Body of pancreas (tissue), 4 donors: ENCODE measurements around the gene BACE2. TPM values are rescaled to one million over a fixed set of nuclear protein-coding genes. Genes with fewer than 3 reads are reported as not detected.

Experiments used
- ATAC-seq: fragments of 150-250 bp; one replicate; pipeline ENCODE4 v1.9.1; 2016
- DNase-seq, 4 donors: peaks; one replicate each; pipeline ENCODE4 v3.0.0-alpha.2; 2019
- H3K27ac ChIP-seq, 4 donors: fragments of 200-600 bp; sonication (generic); 1 replicate in 3 of 4; 2 replicates in 1 of 4; pipeline versions ENCODE4 v1.5.1 to v1.6.1; 2016 to 2019; ENCODE audit warnings: mild to moderate bottlenecking in 1 of 4, mixed read lengths in 1 of 4, moderate library complexity in 1 of 4
- H3K27me3 ChIP-seq, 2 donors: fragments of 200-600 bp; sonication (generic); one replicate each; pipeline ENCODE4 v1.6.0; 2016; ENCODE audit warnings: mild to moderate bottlenecking in 1 of 2
- H3K36me3 ChIP-seq, 2 donors: fragments of 200-600 bp; sonication (generic); replicated peaks in 1 of 2; 2 replicates each; pipeline ENCODE4 v1.5.1; 2016; ENCODE audit warnings: low read depth in 2 of 2; ENCODE audit not compliant: insufficient read depth in 1 of 2
- H3K4me1 ChIP-seq: fragments of 200-600 bp; sonication (generic); one replicate; pipeline ENCODE4 v1.6.0; 2016
- H3K4me3 ChIP-seq, 2 donors: fragments of 200-600 bp; sonication (generic); 1 replicate in 1 of 2; 2 replicates in 1 of 2; pipeline ENCODE4 v1.5.1; 2016 to 2019
- H3K9me3 ChIP-seq, 3 donors: fragments of 200-600 bp; sonication (generic); 1 replicate in 2 of 3; 2 replicates in 1 of 3; pipeline ENCODE4 v1.5.1; 2016
- CTCF ChIP-seq, 7 experiments: fragments of 450-650 bp in 4 of 7; fragments of 200-600 bp in 3 of 7; sonication (generic) in 3 of 7; IDR thresholded peaks; one replicate each; pipeline ENCODE4 v1.5.1; 2016 to 2019; ENCODE audit warnings: antibody characterized with exemption in 7 of 7
- POLR2A ChIP-seq, 3 donors: fragments of 450-650 bp; IDR thresholded peaks; one replicate each; pipeline ENCODE4 v1.6.1; 2016; ENCODE audit warnings: antibody characterized with exemption in 3 of 3, mild to moderate bottlenecking in 2 of 3
- WGBS, 2 donors: methylation state at CpG; one replicate each; pipeline ENCODE4 v1.1.5; 2017; 5-methylcytosine and 5-hydroxymethylcytosine counted together
- intact Hi-C: fragments of 100-400 bp; cut with DNase I; formaldehyde crosslinking; loops from one replicate; pipeline ENCODE4 v1.15.1; 2023
- total RNA-seq, 2 donors: library from RNA; depleted of rRNA; stranded (reverse); fragments of >200 nt; gene quantifications; one replicate each; pipeline ENCODE4 v1.1.0, GENCODE V29; 2016

The BACE2 gene
- total RNA-seq, 2 donors from 2014 or later: 86.4 to 107 TPM

GRCh38 chr21:41317458-41317857 is 149.5 kb downstream of the BACE2 start:
- WGBS, 2 donors: 17 to 24% methylated on average over 10 of the region's 10 CpGs
- intact Hi-C loops: no loop called here
- ATAC-seq: peak; percentile 45
- Histone ChIP-seq H3K27ac (peak overlapping the region; percentile 85 to 95 (median 92)), H3K9me3 (peaks cover 0 to 4% (median 0%) of the 10 kb centered on the region in 3 donors), H3K4me3 (peak overlapping the region; percentile 44 to 53), H3K4me1 (peaks cover 60% of the 10 kb centered on the region), H3K27me3 (no peaks in the 10 kb centered on the region), H3K36me3 (no peaks in the 10 kb centered on the region)
- TF ChIP-seq CTCF (IDR thresholded peaks at IDR 0.05) (no peak), POLR2A (IDR thresholded peaks at IDR 0.05) (peak in 2 of 3 donors; percentile 23 to 34)
- DNase-seq: peak; percentile 47 to 55 (median 50)

- intact Hi-C loops: no loop called here
- WGBS, 2 donors: 75 to 78% methylated on average over 9 of the region's 9 CpGs
- ATAC-seq: no peak
- Histone ChIP-seq H3K36me3 (no peaks in the 10 kb centered on the region), H3K27ac (peak overlapping the region in 3 of 4 donors; percentile 54 to 93 (median 92)), H3K27me3 (no peaks in the 10 kb centered on the region), H3K4me3 (no peak overlapping the region), H3K4me1 (peaks cover 67% of the 10 kb centered on the region), H3K9me3 (peaks cover 0 to 4% (median 0%) of the 10 kb centered on the region in 3 donors)
- DNase-seq: peak in 1 of 4 donors; percentile 43
- TF ChIP-seq CTCF (IDR thresholded peaks at IDR 0.05) (no peak), POLR2A (IDR thresholded peaks at IDR 0.05) (no peak)
These were observed 150.3 kb downstream of the BACE2 start for GRCh38 chr21:41318218-41318617.

GRCh38 chr21:41319273-41319672 is 151.3 kb downstream of the BACE2 start:
- Histone ChIP-seq H3K4me3 (no peak overlapping the region), H3K4me1 (peaks cover 78% of the 10 kb centered on the region), H3K27me3 (no peaks in the 10 kb centered on the region), H3K27ac (peak overlapping the region in 2 of 4 donors; percentile 24 to 54), H3K36me3 (no peaks in the 10 kb centered on the region), H3K9me3 (peaks cover 0 to 4% (median 0%) of the 10 kb centered on the region in 3 donors)
- DNase-seq (no peak), ATAC-seq (no peak)
- 76 to 78% methylated on average over 6 to 7 of the region's 7 CpGs for WGBS, 2 donors
- intact Hi-C loops: no loop called here
- no peak for TF ChIP-seq POLR2A (IDR thresholded peaks at IDR 0.05)
- TF ChIP-seq CTCF (IDR thresholded peaks at IDR 0.05): no peak

GRCh38 chr21:41321211-41321907 is 153.4 kb downstream of the BACE2 start:
- H3K36me3 ChIP-seq: no peaks in the 10 kb centered on the region
- no peak for ATAC-seq
- TF ChIP-seq CTCF (IDR thresholded peaks at IDR 0.05) (no peak), POLR2A (IDR thresholded peaks at IDR 0.05) (no peak)

More at GRCh38 chr21:41321211-41321907, 153.4 kb downstream of the BACE2 start:
- no peaks in the 10 kb centered on the region for H3K27me3 ChIP-seq
- H3K9me3 ChIP-seq: peaks cover 0 to 4% (median 0%) of the 10 kb centered on the region in 3 donors
- no peak overlapping the region for H3K4me3 ChIP-seq
- H3K4me1 ChIP-seq: peaks cover 91% of the 10 kb centered on the region
- intact Hi-C loops: no loop called here
- peak overlapping the region; percentile 17 to 84 (median 72) for H3K27ac ChIP-seq
- 49 to 51% methylated on average over 19 to 20 of the region's 20 CpGs for WGBS, 2 donors
- DNase-seq: peak in 1 of 4 donors; percentile 39
